IPS DF 6.9 (cell line): ENCODE data around the gene ZNF536.
"Not testable (repeated sequence)": the region's sequence is repeated elsewhere in the genome, so short reads cannot be mapped to it uniquely, and the experiment has no call there.

Source experiments
- DNase-seq: peaks from one replicate; pipeline ENCODE4 v3.0.0-alpha.2; 2013; ENCODE audit warnings: low read depth, low spot score
- H3K27ac ChIP-seq: one replicate; pipeline ENCODE4 v1.5.1; 2013; ENCODE audit warnings: low read length, control low read depth
- H3K27me3 ChIP-seq: 2 replicates; pipeline ENCODE4 v1.6.1; 2013; ENCODE audit warnings: mild to moderate bottlenecking, low read length; ENCODE audit not compliant: control insufficient read depth, insufficient read depth
- H3K36me3 ChIP-seq: 2 replicates; pipeline ENCODE4 v1.6.1; 2013; ENCODE audit warnings: low read length; ENCODE audit not compliant: control insufficient read depth, insufficient read depth
- H3K4me1 ChIP-seq: 2 replicates; pipeline ENCODE4 v1.6.1; 2013; ENCODE audit warnings: low read length; ENCODE audit not compliant: control insufficient read depth, insufficient read depth
- H3K4me3 ChIP-seq: 2 replicates; pipeline ENCODE4 v1.5.1; 2013; ENCODE audit warnings: mild to moderate bottlenecking, low read length
- H3K9me3 ChIP-seq: 2 replicates; pipeline ENCODE4 v1.6.1; 2013; ENCODE audit warnings: low read length, inconsistent platforms; ENCODE audit not compliant: control insufficient read depth, insufficient read depth
- WGBS: extraction: QIAGEN DNeasy Blood & Tissue Kit; methylation state at CpG from one replicate; pipeline ENCODE4 v1.1.7; 2013; ENCODE audit warnings: mixed read lengths, missing lambda C conversion rate; ENCODE audit not compliant: insufficient read length, insufficient coverage; 5-methylcytosine and 5-hydroxymethylcytosine counted together

ZNF536 gene

DNA sequence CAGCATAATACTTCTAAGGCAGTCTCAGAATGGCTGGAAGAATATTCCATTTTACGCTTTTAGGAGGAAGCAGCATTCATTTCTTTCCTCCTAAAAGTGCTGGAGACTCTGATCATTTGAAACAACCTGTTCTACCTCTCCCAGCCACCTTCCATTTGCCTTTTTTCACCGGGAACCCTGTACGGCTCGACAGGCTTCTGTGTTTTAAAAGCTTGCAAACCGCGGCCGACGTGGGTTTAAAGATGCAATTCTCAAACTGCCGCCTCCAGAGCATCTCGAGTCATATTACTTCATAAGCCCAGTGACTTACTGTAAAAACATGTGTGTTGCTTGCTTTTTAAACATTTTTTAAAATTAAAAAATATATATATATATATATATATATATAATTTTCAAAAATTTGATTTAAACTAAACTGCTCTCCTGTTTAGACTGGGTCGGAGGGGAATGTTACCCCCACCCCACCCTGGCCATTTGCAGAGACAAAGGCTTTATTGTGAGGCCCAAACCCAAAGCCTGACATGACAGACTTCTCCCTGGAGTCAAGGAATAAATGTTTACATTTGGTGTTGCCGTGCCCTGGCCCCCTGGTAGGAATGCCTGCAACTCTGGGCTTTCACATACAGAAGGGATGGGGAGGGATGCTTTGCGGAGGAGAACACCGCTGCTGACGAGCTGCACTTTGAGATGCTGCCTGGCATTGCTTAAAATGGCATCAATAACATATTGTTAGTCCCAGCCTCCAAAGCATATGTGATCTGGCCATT, 30.4 kb downstream of the ZNF536 start:
- no peaks in the 10 kb centered on the region for H3K36me3 ChIP-seq
- H3K4me1 ChIP-seq = no peaks in the 10 kb centered on the region
- no peak for DNase-seq
- WGBS = no CpG with 5 or more reads among the region's 15 CpGs
- no peak overlapping the region for H3K27ac ChIP-seq
- H3K9me3 ChIP-seq = no peaks in the 10 kb centered on the region
- H3K4me3 ChIP-seq = no peak overlapping the region
- H3K27me3 ChIP-seq = 0 out of 2 replicates have a peak, but pooled peaks cover 1% of the 10 kb centered on the region

DNA sequence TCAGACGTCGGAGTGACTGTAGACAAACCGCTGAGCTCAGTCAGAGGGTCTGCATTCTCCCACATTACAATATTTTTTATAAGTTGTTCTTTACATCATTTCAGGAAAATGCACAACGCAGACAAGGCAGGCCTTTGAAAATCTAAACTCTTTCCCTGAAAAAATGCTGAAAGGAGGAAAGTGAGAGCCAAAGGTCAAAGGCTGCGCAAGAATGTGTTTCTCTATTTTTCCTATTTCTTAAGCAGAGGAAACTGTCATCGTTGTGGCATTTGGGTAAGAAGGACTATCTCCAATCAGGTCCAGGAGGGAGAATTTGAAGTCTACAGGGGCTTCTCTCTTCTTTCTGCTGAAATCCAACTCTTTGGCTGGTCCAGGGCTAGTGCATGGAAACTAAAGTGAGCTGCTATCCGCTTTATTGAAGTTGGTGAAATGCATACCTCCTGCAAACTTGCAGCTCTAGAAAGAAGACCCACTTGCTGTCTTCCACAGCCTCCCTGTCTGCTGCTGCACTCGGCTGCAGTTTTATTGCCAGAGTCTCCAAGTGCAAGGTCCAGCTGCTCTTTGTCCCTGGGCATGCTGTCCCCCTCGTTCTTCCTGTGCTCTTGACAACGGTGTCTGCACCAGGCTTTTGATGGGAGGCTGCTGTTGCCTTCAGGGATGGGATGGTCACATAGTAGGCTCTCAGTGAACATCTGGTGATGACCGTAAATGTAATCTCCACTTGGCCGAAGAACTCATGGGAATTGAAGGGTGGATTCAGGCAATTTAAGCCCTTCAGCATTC, 31.2 kb downstream of the ZNF536 start:
- Histone ChIP-seq H3K9me3 (no peaks in the 10 kb centered on the region), H3K27ac (no peak overlapping the region), H3K4me3 (no peak overlapping the region; the same call in 1 of the 2 replicates), H3K27me3 (0 out of 2 replicates have a peak, but pooled peaks cover 1% of the 10 kb centered on the region), H3K4me1 (no peaks in the 10 kb centered on the region), H3K36me3 (no peaks in the 10 kb centered on the region)
- DNase-seq = no peak
- no CpG with 5 or more reads among the region's 12 CpGs for WGBS

DNA sequence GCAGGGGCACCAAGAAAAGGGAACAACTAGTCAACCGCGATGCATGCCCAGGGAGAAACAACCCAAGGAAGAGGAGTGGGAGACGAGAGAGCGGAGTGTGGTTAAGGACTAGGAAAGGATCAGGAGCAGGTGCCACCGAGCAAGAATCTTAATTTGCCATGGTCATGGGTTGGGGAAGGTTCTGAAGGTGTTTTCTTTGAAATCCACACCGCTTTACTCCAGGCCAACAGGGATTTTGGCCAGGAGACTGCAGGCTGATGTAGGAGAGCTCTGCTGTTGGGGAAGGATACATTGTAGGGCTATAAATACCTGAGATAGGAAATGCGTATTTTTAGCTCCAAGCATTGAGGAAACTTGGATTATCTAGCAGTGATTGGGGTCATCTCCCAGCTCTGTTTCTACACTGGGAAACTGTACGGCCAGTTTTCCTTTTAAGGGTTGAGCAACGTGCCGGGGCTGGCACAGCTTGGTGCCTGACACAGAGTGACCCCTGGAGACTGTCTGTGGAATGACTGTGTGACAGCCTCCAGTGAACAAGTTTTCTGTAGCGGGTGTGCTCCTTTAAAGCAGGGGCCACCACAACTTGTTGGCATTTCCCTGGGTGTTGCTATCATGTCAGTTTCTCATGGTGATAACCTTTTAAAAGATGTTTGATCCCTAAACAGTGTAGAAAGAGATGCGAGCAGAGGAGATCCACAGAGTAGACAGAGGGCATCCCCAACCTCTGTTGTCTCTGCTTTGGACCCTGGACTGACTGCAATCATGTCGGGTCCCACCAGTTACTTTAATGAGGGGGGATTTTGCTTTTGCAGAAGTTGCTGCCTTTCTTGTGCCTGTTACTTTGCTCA, 34.3 kb downstream of the ZNF536 start:
- H3K9me3 ChIP-seq = no peaks in the 10 kb centered on the region
- DNase-seq = peak; percentile 13
- H3K27me3 ChIP-seq = 0 out of 2 replicates have a peak, but pooled peaks cover 1% of the 10 kb centered on the region
- no peak overlapping the region for H3K27ac ChIP-seq
- no peak overlapping the region for H3K4me3 ChIP-seq
- no peaks in the 10 kb centered on the region for H3K4me1 ChIP-seq
- WGBS = no CpG with 5 or more reads among the region's 13 CpGs
- no peaks in the 10 kb centered on the region for H3K36me3 ChIP-seq

DNA sequence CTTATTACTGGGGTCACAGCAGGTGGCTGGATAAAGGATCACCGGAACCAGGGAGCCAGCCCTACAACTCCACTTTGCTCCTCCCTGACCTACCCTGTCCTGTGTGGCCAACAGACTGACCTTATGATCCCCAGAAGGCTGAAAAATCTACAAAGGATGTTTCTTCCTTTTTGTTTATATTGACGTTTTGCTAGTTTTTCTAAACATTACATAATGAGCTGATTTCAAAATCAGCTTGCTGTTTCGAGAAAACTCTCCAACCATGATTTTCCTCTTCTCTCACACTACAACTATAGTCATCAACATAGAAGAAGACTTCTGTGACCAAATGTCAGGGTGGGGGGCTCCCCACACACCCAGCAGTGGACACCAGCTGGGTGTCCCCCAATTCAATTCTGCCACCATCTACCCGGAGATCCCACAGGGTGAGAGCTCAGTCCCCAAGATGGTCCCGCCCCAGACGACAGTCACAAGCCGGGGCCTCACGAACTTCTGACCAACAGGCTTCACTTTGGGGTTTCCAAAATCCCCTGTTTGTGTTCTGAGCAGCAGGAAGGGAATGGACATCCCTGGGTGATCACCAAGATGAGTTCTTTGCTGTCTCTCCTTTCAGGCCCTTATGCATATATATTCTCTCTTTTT, 35.0 kb downstream of the ZNF536 start:
- no peak for DNase-seq
- no CpG with 5 or more reads among the region's 8 CpGs for WGBS

DNA sequence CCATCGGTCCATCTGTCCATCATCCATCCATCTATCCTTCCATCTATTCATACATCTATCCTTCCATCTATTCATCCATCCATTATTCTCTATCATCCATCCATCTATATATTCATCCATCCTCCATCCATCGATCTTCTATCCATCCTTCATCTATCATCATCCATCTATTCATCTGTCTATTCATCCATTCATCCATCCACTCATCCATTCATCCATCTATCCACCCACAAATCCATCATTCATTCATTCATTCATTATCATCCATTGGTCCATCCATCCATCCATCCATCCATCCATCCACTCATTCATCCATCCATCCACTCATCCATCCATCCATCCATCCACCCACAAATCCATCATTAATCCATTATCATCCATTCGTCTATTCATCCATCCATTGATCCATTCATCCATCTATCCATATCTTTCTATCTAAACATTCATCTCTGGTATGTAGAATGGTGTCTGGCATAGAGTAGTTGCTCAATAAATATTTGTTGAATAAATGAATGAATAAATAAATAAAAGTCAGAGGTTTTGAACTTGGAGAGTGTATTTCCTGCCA, 36.6 kb downstream of the ZNF536 start:
- 100% methylated on average over 3 of the region's 3 CpGs for WGBS
- Histone ChIP-seq H3K4me3 (no peak overlapping the region), H3K27me3 (no peaks in the 10 kb centered on the region), H3K36me3 (no peaks in the 10 kb centered on the region), H3K27ac (no peak overlapping the region), H3K4me1 (no peaks in the 10 kb centered on the region), H3K9me3 (no peaks in the 10 kb centered on the region)
- DNase-seq = no peak

More for the DNA sequence above, 35.0 kb downstream of the ZNF536 start:
- H3K27me3 ChIP-seq = 0 out of 2 replicates have a peak, but pooled peaks cover 1% of the 10 kb centered on the region
- H3K4me3 ChIP-seq = no peak overlapping the region
- no peaks in the 10 kb centered on the region for H3K9me3 ChIP-seq
- H3K27ac ChIP-seq = no peak overlapping the region
- no peaks in the 10 kb centered on the region for H3K4me1 ChIP-seq
- no peaks in the 10 kb centered on the region for H3K36me3 ChIP-seq

DNA sequence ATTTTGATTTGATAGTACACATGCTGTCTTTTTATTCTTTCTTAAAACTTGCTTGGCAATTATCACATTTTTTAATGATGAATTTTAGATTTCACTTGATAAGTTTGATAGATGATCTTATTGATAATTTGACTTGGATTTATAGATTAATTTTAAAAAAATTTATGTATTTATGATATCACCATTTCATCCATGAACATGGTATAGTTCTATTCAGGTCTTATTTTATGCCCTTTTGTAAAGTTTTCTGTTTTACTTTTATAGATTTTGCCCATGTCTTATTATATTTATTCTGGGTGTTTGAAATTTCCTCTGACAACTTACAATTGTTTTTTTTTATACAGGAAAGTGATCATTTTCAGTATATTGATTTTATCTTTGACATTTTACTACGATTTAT, 39.5 kb downstream of the ZNF536 start:
- Histone ChIP-seq H3K27me3 (no peaks in the 10 kb centered on the region), H3K4me1 (no peaks in the 10 kb centered on the region), H3K9me3 (no peaks in the 10 kb centered on the region), H3K36me3 (no peaks in the 10 kb centered on the region), H3K4me3 (no peak overlapping the region), H3K27ac (no peak overlapping the region)
- DNase-seq = no peak
- WGBS = no CpG with 5 or more reads among the region's 1 CpG

DNA sequence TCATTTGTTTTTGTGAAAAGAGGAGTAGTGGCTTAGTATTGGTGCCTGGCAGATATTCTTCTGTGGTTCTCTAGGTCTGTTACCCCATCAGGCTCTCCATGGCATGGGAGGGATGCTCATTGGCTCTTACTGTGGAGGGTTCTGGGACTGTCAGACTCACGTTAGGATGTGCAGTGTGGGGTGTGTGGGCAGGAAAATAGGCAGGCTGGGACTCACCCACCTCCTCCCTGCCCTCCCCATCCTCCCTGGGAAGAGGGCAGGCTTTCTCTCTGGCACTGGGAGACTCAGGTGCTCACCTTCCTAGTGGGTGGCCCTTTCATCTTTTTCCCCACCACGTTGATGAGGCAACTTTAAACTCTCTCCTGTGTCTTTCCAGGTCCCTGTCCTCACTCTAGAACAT, 44.2 kb downstream of the ZNF536 start:
- Histone ChIP-seq H3K4me3 (no peak overlapping the region), H3K4me1 (no peaks in the 10 kb centered on the region), H3K9me3 (no peaks in the 10 kb centered on the region), H3K27me3 (no peaks in the 10 kb centered on the region), H3K27ac (no peak overlapping the region), H3K36me3 (no peaks in the 10 kb centered on the region)
- DNase-seq = no peak
- no CpG with 5 or more reads among the region's 2 CpGs for WGBS

DNA sequence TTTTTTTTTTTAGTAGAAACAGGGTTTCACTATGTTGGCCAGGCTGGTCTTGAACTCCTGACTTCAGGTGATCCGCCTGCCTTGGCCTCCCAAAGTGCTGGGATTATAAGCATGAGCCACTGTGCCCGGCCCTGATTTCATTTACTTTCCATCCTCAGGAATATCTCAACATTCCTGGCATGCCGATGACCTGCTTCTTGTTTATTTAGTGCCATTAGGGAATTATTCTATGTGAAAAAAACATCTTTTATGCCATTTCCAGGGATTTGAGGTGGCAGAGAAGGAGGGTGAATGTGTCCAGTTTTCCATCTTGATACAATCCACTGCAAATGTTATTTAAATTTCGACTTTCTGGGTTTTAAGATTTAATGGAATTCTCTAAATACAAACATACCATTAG, 45.0 kb downstream of the ZNF536 start:
- H3K4me3 ChIP-seq, DNase-seq, H3K9me3 ChIP-seq, H3K27ac ChIP-seq, H3K4me1 ChIP-seq, H3K27me3 ChIP-seq, H3K36me3 ChIP-seq: not testable (repeated sequence)
- WGBS = no CpG with 5 or more reads among the region's 4 CpGs

DNA sequence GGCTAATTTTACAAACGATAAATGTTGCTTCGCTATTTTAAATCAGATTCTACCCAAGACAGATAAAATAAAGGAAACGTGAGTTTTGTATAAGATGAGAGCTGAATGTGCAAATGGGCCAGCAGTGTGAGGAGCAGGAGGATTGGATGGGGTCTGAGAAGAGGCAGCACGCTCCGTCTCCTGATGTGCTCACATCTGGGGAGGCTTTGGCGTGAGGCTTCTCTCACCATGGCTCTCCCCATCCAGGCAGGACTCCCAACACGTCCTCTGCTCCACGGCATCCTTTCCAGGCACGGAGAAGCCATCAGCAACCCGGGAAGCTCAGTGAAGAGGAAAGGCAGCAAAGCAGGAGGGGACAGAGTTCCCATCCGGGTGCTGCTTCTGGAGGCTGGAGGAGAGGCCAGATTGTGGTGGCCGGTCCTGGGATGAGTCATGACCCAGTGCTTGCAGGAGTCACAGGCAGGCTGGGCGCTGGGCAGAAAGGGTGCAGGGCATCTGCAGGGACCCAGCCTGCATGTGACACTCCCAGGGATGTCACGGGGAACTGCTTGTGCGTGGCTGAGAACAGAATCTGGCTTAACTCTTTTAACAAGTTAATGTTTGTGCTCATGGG, 47.5 kb downstream of the ZNF536 start:
- H3K4me3 ChIP-seq = no peak overlapping the region
- WGBS = no CpG with 5 or more reads among the region's 15 CpGs
- no peaks in the 10 kb centered on the region for H3K9me3 ChIP-seq
- no peak for DNase-seq
- no peak overlapping the region for H3K27ac ChIP-seq
- no peaks in the 10 kb centered on the region for H3K27me3 ChIP-seq
- no peaks in the 10 kb centered on the region for H3K36me3 ChIP-seq
- H3K4me1 ChIP-seq = no peaks in the 10 kb centered on the region
